Measurements from ENCODE around the gene CFAP52.

GRCh38 chr17:9536061-9536460, 40.4 kb upstream of the CFAP52 start:
- TF ChIP-seq CTCF (IDR thresholded peaks at IDR 0.05; ENCODE audit: low read depth, low read length, missing input control) = no peak
- no peak for TF ChIP-seq YY1 (IDR thresholded peaks at IDR 0.05)
- no peak for TF ChIP-seq TAF1 (conservative IDR thresholded peaks at IDR 0.05)
- no peak for TF ChIP-seq JUND (IDR thresholded peaks at IDR 0.05)
- TF ChIP-seq REST (IDR thresholded peaks at IDR 0.05) = no peak
- no peak for TF ChIP-seq RXRA (IDR thresholded peaks at IDR 0.05)
- no peak for TF ChIP-seq EGR1 (IDR thresholded peaks at IDR 0.05; ENCODE audit: low read depth in 2 of 2)
- no peak for TF ChIP-seq ZBTB33 (IDR thresholded peaks at IDR 0.05)
- TF ChIP-seq SP1 (IDR thresholded peaks at IDR 0.05) = no peak
- no peak for TF ChIP-seq RAD21 (IDR thresholded peaks at IDR 0.05)
- TF ChIP-seq MAX (IDR thresholded peaks at IDR 0.05) = no peak
